Glomerular endothelial cell (primary cell): ENCODE data around the gene DCAF8. TPM values are rescaled to one million over a fixed set of nuclear protein-coding genes. Genes with fewer than 3 reads are reported as not detected.

Source experiments
- DNase-seq: peaks from one replicate; pipeline ENCODE4 v3.0.0-alpha.2; 2011; ENCODE audit warnings: low read depth, low spot score; ENCODE audit errors: extremely low read depth
- total RNA-seq: library from RNA; depleted of rRNA; stranded (reverse); fragments of >200 nt; gene quantifications from 2 replicates; pipeline ENCODE4 v1.2.3, GENCODE V29; 2015

Gene DCAF8
- total RNA-seq, 1 donor from 2014 or later: 84.9 TPM

GRCh38 chr1:160264795-160265307 lies 2.5 kb upstream of the DCAF8 start:
- DNase-seq: no peak

GRCh38 chr1:160261556-160261892 lies 825 bp downstream of the DCAF8 start:
- DNase-seq: peak; percentile 55

DNA sequence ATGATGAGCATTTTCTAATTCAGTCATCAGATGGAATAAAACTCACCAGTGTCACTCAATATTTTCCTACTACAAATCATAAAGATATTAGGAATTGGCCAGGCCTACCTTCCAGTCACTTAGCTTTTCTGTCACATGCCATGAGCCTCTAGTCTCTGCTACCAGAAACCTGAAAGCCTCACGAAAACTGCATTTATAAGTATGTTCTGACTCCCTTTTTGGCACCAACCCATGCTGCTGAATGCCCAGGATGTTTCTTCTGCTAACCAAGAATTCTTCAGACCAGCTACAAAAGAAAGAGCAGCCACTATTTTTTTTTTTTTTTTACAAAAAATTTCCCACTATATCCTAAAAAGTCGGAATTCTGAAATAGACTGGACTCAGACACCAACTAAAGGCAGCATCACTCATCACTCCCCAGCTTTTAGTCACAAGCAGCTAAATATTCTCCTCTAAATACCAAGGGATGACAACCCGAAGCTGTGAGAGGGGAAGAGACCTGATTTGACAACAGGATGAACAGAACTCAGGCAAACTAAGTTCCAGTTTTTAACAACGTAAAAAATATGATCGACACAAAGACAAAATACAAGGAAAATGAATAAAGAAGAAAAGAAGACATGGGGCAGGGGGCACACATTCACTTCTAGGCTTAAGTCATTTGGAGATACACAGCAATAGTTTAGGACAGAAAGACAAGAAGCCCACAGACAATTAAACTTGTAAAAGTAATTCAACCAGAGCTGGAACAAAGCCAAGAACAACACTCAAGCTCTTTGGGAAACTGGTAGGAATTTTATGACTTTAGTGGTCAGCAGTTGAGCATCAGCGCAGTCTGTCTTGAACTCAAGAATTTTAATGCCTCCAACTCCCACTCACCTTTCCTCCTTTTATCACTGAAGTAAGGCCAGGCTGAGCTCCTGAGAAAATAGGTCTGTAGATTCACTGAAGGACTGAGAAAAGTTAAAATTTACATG lies 1.7 kb downstream of the DCAF8 start:
- DNase-seq: peak; percentile 89

- DNase-seq: no peak
These were observed 4.1 kb downstream of the DCAF8 start for GRCh38 chr1:160258177-160258798.

DNA sequence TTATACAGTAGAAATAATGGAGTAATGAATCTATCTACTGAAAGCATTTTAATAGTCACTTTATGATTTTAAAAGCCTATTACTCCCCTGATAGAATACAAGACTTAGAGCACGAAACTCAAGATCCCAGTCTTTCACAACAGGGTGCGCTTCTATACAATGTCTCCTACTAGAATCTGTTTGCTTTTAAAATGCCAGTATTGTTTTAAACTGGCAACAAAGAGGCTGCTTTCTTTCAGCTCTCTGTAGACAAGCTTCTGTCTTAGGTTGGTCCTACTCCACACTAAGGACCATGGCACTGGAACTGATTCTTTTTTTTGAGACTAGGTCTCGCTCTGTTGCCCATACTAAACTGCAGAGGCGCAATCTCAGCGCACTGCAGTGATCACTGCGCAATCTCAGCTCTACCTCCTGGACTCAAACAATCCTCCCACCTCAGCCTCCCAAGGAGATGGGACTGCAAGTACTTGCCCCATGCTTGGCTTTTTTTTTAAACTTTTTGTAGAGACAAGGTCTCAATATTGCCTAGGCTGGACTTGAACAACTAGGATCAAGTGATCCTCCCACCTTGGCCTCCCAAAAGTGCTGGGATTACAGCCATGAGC lies 4.8 kb downstream of the DCAF8 start:
- no peak for DNase-seq

GRCh38 chr1:160256396-160257046 lies 5.8 kb downstream of the DCAF8 start:
- DNase-seq: no peak

GRCh38 chr1:160255781-160256300 lies 6.5 kb downstream of the DCAF8 start:
- no peak for DNase-seq

- peak; percentile 41 for DNase-seq
These were observed 10.4 kb downstream of the DCAF8 start for GRCh38 chr1:160251687-160252526.

DNA sequence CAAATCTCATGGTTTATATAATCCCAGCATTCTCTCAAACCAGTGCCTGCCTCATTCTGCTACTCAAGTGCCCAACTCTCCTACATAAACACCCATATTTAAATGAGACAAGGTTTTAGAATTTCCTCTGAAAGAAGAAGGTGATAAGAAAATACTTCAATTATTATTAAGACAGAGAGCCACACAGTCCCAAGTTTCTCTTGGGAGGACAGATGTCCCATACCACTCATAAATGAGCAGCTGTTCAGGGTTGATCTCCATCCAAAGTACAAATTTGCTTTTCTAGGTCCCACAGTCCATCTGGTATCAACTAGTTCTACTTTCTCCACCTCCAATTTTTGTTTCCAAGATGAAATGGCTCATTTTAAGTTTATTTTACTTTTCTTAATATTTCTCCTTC lies 11.3 kb downstream of the DCAF8 start:
- no peak for DNase-seq

DNA sequence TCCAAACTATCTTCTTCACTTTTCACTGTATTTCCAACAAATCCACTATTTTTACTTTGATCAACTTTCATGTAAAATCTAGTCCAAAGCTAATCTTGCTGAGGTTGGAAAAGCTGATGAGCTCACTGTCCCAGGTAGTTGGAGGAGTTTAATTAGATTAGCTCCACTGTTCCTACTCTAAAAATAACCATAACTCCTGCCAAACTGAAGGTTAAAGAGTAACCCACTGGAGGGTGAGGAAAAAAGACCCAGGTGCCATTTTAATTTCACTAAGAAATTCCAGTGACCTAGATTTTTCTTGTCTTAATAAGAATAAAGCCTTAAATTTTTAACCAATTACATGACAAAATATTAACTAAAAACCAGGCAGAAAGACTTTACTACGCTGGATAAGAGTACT lies 15.3 kb downstream of the DCAF8 start:
- DNase-seq: no peak

DNA sequence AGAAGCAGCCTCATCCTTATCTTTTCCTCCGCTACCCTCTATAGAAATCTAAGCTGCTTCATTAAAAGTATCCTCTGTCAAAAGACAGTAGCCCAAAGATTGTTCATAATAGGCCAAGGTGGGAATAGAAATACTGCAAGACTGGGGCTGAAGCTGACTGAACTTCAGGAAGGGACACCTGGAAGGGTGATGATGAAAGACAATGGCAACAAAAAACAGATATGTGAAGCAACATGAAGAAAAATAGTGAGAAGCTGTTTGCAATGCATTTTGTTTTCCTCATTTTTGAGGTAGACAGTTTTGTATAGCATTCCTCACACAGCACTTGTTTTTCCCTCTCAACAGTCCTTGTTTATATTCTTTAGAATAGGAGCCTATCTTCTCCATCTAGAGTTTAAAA lies 16.9 kb downstream of the DCAF8 start:
- DNase-seq: no peak

DNA sequence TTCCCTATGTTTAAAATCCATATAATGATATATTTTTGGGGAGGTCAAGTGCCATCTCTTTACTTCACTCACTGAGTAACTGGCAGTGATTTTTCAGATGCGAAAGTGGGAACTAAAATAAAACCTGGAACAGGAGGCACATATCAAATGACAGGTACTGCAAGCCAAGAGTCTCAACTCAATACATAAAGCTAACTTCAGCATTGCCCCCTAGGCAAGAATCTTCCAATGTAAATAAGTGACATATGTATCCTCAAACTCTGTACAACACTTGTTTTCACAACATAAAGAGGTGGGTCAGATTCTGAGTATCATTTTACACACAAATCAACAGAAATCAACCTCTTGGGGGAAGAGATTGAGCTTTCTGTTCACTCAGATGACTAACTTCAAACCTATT lies 18.1 kb downstream of the DCAF8 start:
- no peak for DNase-seq

DNA sequence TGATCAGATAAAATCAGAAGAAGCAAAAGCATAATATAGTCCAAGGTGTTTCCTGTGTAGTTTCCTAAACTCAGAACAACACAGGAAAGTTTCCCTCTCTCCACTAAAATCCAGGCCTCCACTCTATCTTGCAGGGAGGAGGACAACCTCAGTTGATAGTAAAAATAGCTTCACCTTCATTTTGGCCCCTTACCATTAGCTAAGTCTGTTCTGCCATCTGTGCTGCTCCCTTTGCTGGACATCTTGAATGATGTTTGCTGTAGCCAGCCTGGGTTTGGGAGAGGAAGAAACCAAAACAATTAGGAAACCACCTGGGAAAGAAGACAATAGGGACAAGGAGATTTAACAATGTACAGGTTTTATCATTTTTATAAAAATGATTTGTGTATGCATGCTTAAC lies 18.6 kb downstream of the DCAF8 start:
- DNase-seq: no peak

GRCh38 chr1:160239582-160240299 lies 22.6 kb downstream of the DCAF8 start:
- DNase-seq: no peak

- DNase-seq: no peak
These were observed 23.9 kb downstream of the DCAF8 start for GRCh38 chr1:160238408-160238807.

- DNase-seq: no peak
These were observed 24.8 kb downstream of the DCAF8 start for GRCh38 chr1:160237558-160237957.

GRCh38 chr1:160236806-160237205 lies 25.5 kb downstream of the DCAF8 start:
- DNase-seq: no peak

DNA sequence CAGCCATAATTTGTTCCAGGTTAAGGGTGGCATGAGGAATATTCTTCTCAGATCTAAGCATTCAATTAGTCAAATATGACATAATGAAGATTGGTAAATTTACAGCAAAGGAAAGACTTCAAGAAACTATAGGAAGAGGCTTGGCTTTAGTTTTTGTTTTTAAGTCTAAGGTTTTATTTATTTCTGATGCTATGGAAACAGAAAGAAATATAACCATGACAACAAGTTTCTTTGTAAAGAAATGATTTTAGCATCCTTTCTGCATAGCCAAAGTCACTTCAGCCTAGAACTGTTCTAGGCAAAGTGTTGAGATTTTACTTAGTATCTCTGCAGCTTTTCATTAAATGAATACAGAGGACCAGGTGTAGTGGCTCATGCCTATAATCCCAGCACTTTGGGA lies 29.4 kb downstream of the DCAF8 start:
- DNase-seq: no peak

DNA sequence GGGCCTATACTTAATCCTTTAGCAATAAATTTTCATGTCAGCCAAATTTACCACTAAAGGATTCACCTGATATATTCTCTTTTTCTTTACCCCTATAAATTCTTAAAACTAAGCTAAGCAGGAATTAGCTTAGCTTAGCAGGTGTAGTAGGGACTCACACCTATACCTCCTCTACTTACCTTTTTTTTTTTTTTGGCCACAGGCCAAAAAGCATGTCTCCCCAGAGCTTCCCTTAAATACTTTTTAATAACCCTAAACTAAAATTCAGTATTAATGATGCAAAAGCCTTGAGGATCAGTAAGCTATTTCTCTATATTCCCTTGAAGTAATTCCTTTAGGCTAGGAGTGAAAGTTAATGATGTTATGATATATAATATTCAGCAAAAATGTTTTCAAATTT lies 33.9 kb downstream of the DCAF8 start:
- no peak for DNase-seq
